ENCODE results near the gene DRAXIN.

DNA sequence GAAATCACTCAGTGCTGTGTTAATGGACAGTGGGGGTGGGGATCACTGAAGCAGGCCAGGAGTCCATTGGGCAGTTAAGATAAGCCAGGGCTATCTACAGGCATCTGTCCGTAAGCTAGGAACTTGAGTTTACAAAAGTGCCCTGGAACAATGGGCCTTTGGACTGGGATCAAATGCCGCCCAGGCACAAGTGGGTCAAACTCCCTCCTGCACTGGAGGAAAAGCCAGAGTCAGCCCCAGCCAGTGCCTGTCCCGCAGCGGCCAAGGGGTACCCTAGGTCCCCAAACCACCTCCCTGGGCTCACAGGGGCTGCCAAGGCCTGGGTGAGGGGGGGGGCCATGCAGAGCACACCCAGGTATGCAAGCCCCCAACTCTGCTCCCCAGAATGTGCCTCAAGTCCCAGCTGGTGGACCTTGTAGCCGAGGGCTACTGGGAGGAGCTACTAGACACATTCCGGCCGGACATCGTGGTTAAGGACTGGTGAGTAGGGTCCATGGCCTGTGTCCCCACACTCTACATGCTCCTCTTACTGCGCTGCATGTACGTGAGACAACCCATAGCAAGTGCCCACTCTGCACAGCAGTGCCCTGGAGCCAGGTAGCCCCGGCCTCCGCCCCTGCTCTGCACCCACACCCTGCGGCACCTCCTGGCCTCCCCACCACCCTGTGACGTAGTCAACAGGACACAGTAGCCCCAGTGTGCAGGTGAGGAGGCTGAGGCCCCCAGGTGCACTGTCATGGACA lies 19.8 kb upstream of the DRAXIN start:
- TF ChIP-seq CTCF (IDR thresholded peaks at IDR 0.05): no peak
- no peak for TF ChIP-seq POLR2A (IDR thresholded peaks at IDR 0.05)

All from uterus (tissue), 2 donors.